ENCODE results near the gene SUSD2. TPM values are rescaled to one million over a fixed set of nuclear protein-coding genes. Genes with fewer than 3 reads are reported as not detected.

SUSD2 gene
- total and polyA plus RNA-seq, 9 of the 15 experiments (the other 6 are each of a cell fraction or from before 2014, with no cell fraction given), result 0.01 to 0.16 (median 0.04) TPM; not detected in 4

- H3K9ac ChIP-seq (ENCODE audit: insufficient read depth in 1 of 2, low read depth in 2 of 2, low read length in 2 of 2), result no peak overlapping the region
- H3K36me3 ChIP-seq (ENCODE audit: control insufficient read depth, insufficient read depth, low read length), result peaks cover 20% of the 10 kb centered on the region; the same call in 2 of the 3 replicates
- WGBS (ENCODE audit: insufficient coverage, low coverage, missing lambda C conversion rate), result 70% methylated on average over 4 of the region's 6 CpGs
Observed at GRCh38 chr22:24160546-24160945, 20.7 kb upstream of the SUSD2 start.

More at GRCh38 chr22:24160546-24160945, 20.7 kb upstream of the SUSD2 start:
- ChIA-PET POLR2A (interaction anchor here (0.6 kb wide), 1 partner anchor 1007 kb away, joined by 3 read pairs; no protein-coding TSS in a partner anchor), CTCF (ENCODE audit: low intra/inter-chr PET ratio) (no interaction called here)
- Histone ChIP-seq H3K79me2 (ENCODE audit: control insufficient read depth, insufficient read depth, low read length) (no peaks in the 10 kb centered on the region; the same call in 2 of the 3 replicates), H3K9me3 (replicated peaks; ENCODE audit: control insufficient read depth, insufficient read depth, low read depth, low read length) (no peaks in the 10 kb centered on the region), H3K4me2 (ENCODE audit: insufficient read depth, low read length) (no peak overlapping the region), H3K27me3 (ENCODE audit: control insufficient read depth in 2 of 2, insufficient read depth in 2 of 2, low read length in 2 of 2) (no peaks in the 10 kb centered on the region), H3K9me1 (ENCODE audit: control insufficient read depth, insufficient read depth, low read length) (peaks cover 3% of the 10 kb centered on the region), H2AFZ (ENCODE audit: low read depth, low read length) (no peak overlapping the region), H3K4me3 (no peak overlapping the region), H3K4me1 (replicated peaks in 1 of 2; ENCODE audit: control insufficient read depth in 2 of 2, insufficient read depth in 2 of 2, low read length in 2 of 2) (peaks cover 9 to 22% of the 10 kb centered on the region in 2 experiments; a peak in 4 of 5 replicates), H4K20me1 (replicated peaks; ENCODE audit: control insufficient read depth, insufficient read depth, low read length) (no peaks in the 10 kb centered on the region; the same call in 1 of the 2 replicates), H3K27ac (ENCODE audit: extremely low read depth, low read depth, low read length) (no peak overlapping the region)
- in situ Hi-C loops (cut with MboI) (no loop called here), intact Hi-C loops (cut with micrococcal nuclease) (no loop called here)
- DNase-seq (ENCODE audit: extremely low read depth in 1 of 4, low spot score in 3 of 4) (no peak), FAIRE-seq (no peak), ATAC-seq (no peak)
- no peak for TF ChIP-seq NFE2L1 (tag; IDR thresholded peaks at IDR 0.05; ENCODE audit: borderline replicate concordance, low read depth)
- no peak for TF ChIP-seq CBX1 (IDR thresholded peaks at IDR 0.05; ENCODE audit: low read depth)
- TF ChIP-seq ZNF324 (CRISPR knock-in tag; IDR thresholded peaks at IDR 0.05), result no peak
- TF ChIP-seq ZC3H8 (IDR thresholded peaks at IDR 0.05), result no peak
- TF ChIP-seq ZNF696 (CRISPR knock-in tag; conservative IDR thresholded peaks at IDR 0.05), result no peak
- TF ChIP-seq HOXB6 (CRISPR knock-in tag; IDR thresholded peaks at IDR 0.05; ENCODE audit: borderline replicate concordance), result no peak
- TF ChIP-seq NCOA1 (IDR thresholded peaks at IDR 0.05; ENCODE audit: low read depth), result no peak
- TF ChIP-seq USF1 (CRISPR knock-in tag; IDR thresholded peaks at IDR 0.05), result no peak
- TF ChIP-seq E2F6 (IDR thresholded peaks at IDR 0.05; ENCODE audit: borderline replicate concordance in 1 of 2, extremely low read depth in 1 of 2, insufficient read depth in 1 of 2, insufficient read length in 1 of 2, low read depth in 1 of 2, low read length in 1 of 2, poor library complexity in 1 of 2, severe bottlenecking in 1 of 2), result no peak
- BruUV-seq (replicated peaks), result no TSS peak
